Type B pancreatic cell (in vitro differentiated cells): ENCODE data around the gene CCNL1. TPM values are rescaled to one million over a fixed set of nuclear protein-coding genes. Genes with fewer than 3 reads are reported as not detected.

Experiments
- DNase-seq: peaks from one replicate; pipeline ENCODE4 v3.0.0; 2021; ENCODE audit warnings: mixed read lengths; ENCODE audit not compliant: unreplicated experiment; ENCODE audit errors: extremely low spot score
- H3K27ac Mint-ChIP-seq: 2 replicates; pipeline ENCODE4 v1.8.0; 2021; ENCODE audit warnings: mild to moderate bottlenecking, mixed read lengths
- H3K27me3 Mint-ChIP-seq: 2 replicates; pipeline ENCODE4 v1.8.0; 2021; ENCODE audit warnings: mixed read lengths
- H3K36me3 Mint-ChIP-seq: 2 replicates; pipeline ENCODE4 v1.8.0; 2021; ENCODE audit warnings: mixed read lengths
- H3K4me1 Mint-ChIP-seq: one replicate; pipeline ENCODE4 v1.8.0; 2021; ENCODE audit warnings: mixed read lengths; ENCODE audit not compliant: unreplicated experiment
- H3K4me3 Mint-ChIP-seq: 2 replicates; pipeline ENCODE4 v1.8.0; 2021; ENCODE audit warnings: mild to moderate bottlenecking, mixed read lengths
- H3K9me3 Mint-ChIP-seq: 2 replicates; pipeline ENCODE4 v1.8.0; 2021; ENCODE audit warnings: mixed read lengths
- long read RNA-seq: library from polyadenylated mRNA; unstranded; transcript quantifications from one replicate; pipeline ENCODE4 v2.0.0, GENCODE V29; 2020
- total RNA-seq: library from RNA; stranded (reverse); gene quantifications from 2 replicates; pipeline ENCODE4 v1.2.1, GENCODE V29; 2021; ENCODE audit warnings: low replicate concordance
- TF ChIP-seq, protein P1 (sequence below): fragments of 200-600 bp; sonication (generic); conservative IDR thresholded peaks from 2 replicates; pipeline ENCODE4 v1.5.0; 2021; ENCODE audit warnings: antibody characterized with exemption, mild to moderate bottlenecking

The CCNL1 gene
- 145 and 233 TPM in 2 replicates for total RNA-seq
- long read RNA-seq, full-length matches to known transcripts, result 36 of 149 reads
- long read RNA-seq, partial matches to known transcripts, result 60 of 149 reads
- long read RNA-seq, other reads (novel, unspliced or antisense), result 53 of 149 reads

DNA sequence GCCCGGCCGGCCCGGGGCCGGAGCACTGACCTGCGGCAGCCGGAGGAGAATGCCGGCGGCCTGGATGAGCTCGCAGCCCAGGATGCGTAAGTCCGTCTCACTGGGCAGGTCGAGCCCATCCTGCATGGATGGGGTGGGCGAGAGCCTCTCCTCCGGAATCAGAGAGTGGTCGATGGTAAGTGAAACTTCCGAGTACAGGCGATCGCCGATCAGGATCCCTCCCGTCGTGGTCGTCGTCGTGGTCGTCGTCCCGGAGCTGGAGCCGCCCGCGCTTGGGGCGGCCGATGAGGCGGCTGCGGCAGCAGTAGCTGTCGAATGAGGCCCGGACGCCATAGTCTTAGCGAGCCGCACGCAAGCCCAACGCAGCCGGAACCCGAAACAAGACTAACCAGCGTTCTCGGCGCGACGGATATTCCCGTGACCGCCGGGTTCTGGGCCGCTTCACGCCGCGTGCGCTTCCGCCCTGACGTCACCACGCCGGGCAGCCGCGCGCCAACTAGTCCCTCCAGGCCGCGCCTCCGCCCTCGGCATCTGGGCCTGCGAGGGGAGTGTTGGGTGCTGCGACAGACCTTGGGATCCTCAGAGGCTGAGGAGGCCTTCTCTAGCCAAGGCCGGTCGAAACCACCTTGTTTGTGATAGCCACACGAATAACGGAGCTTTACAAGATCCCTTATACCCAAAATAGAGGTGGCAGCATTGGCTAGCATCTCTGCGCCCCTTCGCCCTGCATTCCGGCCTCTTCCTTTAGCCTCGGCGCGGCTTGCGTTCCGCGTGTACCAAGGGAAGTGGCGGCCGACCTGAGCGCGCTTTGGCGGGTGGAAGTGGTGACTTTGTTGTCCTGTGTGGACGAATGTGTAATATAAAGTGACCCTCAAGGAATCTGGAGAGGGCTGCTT lies at the start of gene CCNL1:
TSS of gene CCNL1 (minus strand) at position 386 of the 896 bp plus-strand sequence. CDS start at position 333, 53 bp downstream.
- no peaks in the 10 kb centered on the region for H3K27me3 Mint-ChIP-seq
- H3K4me3 Mint-ChIP-seq, result peak within 1 kb of the TSS; percentile 98
- peaks cover 34% of the 10 kb centered on the region for H3K4me1 Mint-ChIP-seq
- peak within 1 kb of the TSS; percentile 99 for H3K27ac Mint-ChIP-seq
- DNase-seq, result peak; percentile 96
- no peaks in the 10 kb centered on the region for H3K9me3 Mint-ChIP-seq
- TF ChIP-seq, protein P1, sequence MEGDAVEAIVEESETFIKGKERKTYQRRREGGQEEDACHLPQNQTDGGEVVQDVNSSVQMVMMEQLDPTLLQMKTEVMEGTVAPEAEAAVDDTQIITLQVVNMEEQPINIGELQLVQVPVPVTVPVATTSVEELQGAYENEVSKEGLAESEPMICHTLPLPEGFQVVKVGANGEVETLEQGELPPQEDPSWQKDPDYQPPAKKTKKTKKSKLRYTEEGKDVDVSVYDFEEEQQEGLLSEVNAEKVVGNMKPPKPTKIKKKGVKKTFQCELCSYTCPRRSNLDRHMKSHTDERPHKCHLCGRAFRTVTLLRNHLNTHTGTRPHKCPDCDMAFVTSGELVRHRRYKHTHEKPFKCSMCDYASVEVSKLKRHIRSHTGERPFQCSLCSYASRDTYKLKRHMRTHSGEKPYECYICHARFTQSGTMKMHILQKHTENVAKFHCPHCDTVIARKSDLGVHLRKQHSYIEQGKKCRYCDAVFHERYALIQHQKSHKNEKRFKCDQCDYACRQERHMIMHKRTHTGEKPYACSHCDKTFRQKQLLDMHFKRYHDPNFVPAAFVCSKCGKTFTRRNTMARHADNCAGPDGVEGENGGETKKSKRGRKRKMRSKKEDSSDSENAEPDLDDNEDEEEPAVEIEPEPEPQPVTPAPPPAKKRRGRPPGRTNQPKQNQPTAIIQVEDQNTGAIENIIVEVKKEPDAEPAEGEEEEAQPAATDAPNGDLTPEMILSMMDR, result no peak
- peaks cover 39% of the 10 kb centered on the region for H3K36me3 Mint-ChIP-seq

DNA sequence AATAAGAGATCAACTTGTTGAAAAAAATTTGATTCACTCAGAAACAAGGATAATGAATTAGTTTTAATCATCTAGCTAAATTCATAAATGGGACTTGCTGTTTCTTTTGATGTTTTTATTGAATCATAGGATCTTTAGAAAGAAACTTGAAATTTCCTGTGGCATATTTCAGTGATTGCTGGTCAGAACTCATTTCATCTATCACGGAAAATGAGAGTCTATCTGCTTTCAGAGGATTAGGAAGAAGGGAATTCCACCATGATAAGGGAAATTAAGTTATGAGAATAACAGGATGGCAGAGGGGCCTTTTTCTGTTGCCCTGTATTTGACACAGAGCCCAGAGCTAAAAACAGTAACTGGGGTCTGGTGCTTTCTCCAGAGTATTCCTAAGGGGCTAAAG lies 44.9 kb upstream of the CCNL1 start:
- no peak for DNase-seq
- Mint-ChIP-seq H3K9me3 (no peaks in the 10 kb centered on the region), H3K27me3 (no peaks in the 10 kb centered on the region), H3K27ac (no peak overlapping the region), H3K4me3 (no peak overlapping the region), H3K4me1 (peaks cover 9% of the 10 kb centered on the region), H3K36me3 (no peaks in the 10 kb centered on the region)
- TF ChIP-seq, protein P1, result no peak

DNA sequence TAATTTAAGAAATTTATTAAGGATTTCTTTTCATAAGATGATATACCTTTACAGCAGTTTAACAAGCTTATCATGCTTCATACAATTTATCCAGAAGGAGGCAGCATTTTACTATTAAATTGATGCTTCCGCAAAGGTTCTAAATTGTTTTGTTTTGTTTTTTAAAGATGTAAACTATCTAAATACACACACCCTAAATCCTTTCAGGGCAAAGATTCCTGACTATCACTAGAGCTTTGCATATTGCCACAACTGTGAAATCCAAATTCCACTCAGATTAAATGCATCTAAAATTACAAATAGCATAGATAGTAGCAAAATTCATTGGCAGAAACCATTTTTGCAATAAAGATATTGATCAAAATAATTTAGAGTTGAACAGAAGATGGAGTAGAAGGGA lies 44.5 kb upstream of the CCNL1 start:
- no peaks in the 10 kb centered on the region for H3K9me3 Mint-ChIP-seq
- no peak overlapping the region for H3K4me3 Mint-ChIP-seq
- DNase-seq, result no peak
- no peak overlapping the region for H3K27ac Mint-ChIP-seq
- no peaks in the 10 kb centered on the region for H3K27me3 Mint-ChIP-seq
- peaks cover 9% of the 10 kb centered on the region for H3K4me1 Mint-ChIP-seq
- TF ChIP-seq, protein P1, result peak; percentile 82
- no peaks in the 10 kb centered on the region for H3K36me3 Mint-ChIP-seq

DNA sequence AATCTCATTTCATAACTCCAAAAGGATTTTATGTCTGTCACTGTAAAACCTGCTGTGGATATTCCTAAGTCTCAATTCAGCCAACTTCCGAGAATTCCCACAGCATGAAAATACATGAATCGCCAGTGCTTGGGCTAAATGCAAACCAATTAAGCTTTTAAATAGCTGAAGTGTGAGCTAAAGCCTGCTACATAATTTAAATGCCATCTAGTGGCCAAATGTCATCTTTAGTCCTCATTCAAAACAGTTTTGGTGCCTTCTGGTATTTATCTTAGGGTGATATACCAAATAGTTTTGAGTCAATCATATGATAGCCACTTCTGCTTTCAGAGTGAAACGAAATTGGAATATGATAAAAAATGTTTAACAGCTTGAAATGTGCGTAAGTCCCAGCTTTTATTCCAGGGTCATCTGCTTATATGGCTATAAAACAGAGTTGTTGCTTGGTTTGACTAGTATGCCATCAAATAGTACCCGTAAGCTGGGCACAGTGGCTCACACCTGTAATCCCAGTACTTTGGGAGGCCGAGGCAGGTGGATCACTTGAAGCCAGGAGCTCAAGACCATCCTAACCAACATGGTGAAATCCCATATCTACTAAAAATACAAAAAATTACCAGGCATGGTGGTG lies 41.8 kb upstream of the CCNL1 start:
- Mint-ChIP-seq H3K36me3 (no peaks in the 10 kb centered on the region), H3K9me3 (no peaks in the 10 kb centered on the region), H3K27me3 (no peaks in the 10 kb centered on the region), H3K27ac (no peak overlapping the region), H3K4me1 (peaks cover 9% of the 10 kb centered on the region), H3K4me3 (no peak overlapping the region)
- TF ChIP-seq, protein P1, result peak; percentile 70
- DNase-seq, result no peak

DNA sequence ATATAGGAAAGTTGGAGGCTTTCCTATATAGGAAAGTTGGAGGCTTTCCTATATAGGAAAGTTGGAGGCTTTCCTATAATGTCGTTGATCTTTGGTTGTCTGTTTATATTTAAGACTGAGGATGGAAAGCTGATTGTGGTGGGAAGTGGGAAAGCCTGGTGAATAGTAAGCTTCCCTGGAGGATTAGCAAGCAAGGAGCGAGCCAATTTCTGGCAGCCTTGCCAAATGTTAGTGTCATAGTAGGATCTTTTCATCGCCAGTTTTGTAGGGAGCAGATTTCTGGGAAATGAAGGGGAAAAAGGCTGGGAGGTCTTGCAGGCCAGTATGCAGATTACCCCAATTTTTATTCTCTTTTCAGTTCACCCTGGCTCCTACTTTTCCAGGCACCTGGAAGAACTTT lies 39.9 kb upstream of the CCNL1 start:
- Mint-ChIP-seq H3K4me3 (no peak overlapping the region), H3K4me1 (peaks cover 4% of the 10 kb centered on the region), H3K27me3 (no peaks in the 10 kb centered on the region), H3K36me3 (peaks cover 4% of the 10 kb centered on the region), H3K27ac (no peak overlapping the region), H3K9me3 (peaks cover 4% of the 10 kb centered on the region)
- TF ChIP-seq, protein P1, result no peak
- DNase-seq, result no peak
